ENCODE measurements around the gene PRKAG1.

PRKAG1 gene

GRCh38 chr12:49049566-49050224 lies 31.1 kb upstream of the PRKAG1 start:
- no peak for DNase-seq

- DNase-seq, result no peak
These were observed 30.4 kb upstream of the PRKAG1 start for GRCh38 chr12:49048953-49049352.

- DNase-seq, result no peak
These were observed 27.7 kb upstream of the PRKAG1 start for GRCh38 chr12:49046129-49046895.

GRCh38 chr12:49044660-49045059 lies 26.1 kb upstream of the PRKAG1 start:
- DNase-seq, result no peak

- DNase-seq, result peak; percentile 38 to 71
These were observed 25.3 kb upstream of the PRKAG1 start for GRCh38 chr12:49043856-49044258.

GRCh38 chr12:49043241-49043640 lies 24.7 kb upstream of the PRKAG1 start:
- no peak for DNase-seq

GRCh38 chr12:49041881-49042484 lies 23.4 kb upstream of the PRKAG1 start:
- no peak for DNase-seq

- no peak for DNase-seq
These were observed 22.7 kb upstream of the PRKAG1 start for GRCh38 chr12:49041036-49041880.

GRCh38 chr12:49040364-49040855 lies 21.8 kb upstream of the PRKAG1 start:
- DNase-seq, result no peak

- no peak for DNase-seq
These were observed 21.1 kb upstream of the PRKAG1 start for GRCh38 chr12:49039421-49040363.

- DNase-seq, result no peak
These were observed 19.8 kb upstream of the PRKAG1 start for GRCh38 chr12:49038291-49038955.

GRCh38 chr12:49037947-49038237 lies 19.3 kb upstream of the PRKAG1 start:
- DNase-seq, result no peak

GRCh38 chr12:49037111-49037946 lies 18.8 kb upstream of the PRKAG1 start:
- no peak for DNase-seq

GRCh38 chr12:49036029-49036428 lies 17.5 kb upstream of the PRKAG1 start:
- no peak for DNase-seq

GRCh38 chr12:49034286-49034622 lies 15.7 kb upstream of the PRKAG1 start:
- no peak for DNase-seq

- no peak for DNase-seq
These were observed 15.2 kb upstream of the PRKAG1 start for GRCh38 chr12:49033611-49034285.

GRCh38 chr12:49032679-49033447 lies 14.3 kb upstream of the PRKAG1 start:
- no peak for DNase-seq

- no peak for DNase-seq
These were observed 13.7 kb upstream of the PRKAG1 start for GRCh38 chr12:49032276-49032675.

GRCh38 chr12:49031573-49032161 lies 13.1 kb upstream of the PRKAG1 start:
- no peak for DNase-seq
